ENCODE data around the gene GAB2. TPM values are rescaled to one million over a fixed set of nuclear protein-coding genes. Genes with fewer than 3 reads are reported as not detected.

The GAB2 gene
- polyA plus RNA-seq, 3 donors: 2.8 to 39.4 (median 4.4) TPM

DNA sequence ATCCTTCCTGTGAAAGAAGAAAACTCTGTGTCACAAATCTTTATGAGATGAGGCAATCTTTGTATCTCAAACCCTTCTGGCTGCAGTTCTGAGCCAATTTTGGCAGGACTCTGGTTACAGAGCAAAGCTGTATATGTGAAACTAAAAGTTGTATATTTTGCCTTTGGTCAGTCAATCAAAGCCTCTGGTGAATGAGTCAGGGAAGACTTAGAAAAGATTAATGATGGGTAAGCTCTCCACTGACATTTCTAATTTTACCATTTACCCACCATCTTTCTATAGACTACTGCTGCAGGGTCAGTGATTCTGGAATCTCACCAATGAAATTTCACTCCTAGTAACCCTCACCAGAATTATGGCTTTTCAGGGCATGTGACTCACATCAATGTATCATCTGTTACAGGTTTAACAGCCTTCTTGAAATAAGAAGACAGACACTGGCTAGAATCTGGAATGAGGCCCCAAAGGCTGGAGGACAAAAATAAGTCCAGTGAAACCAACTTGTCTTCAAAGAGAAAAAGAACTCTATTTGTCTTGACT lies 185.6 kb downstream of the GAB2 start:
- H3K4me1 ChIP-seq (ENCODE audit: control insufficient read depth in 1 of 2, insufficient read depth in 2 of 2, low read length in 2 of 2): peaks cover 8 to 9% of the 10 kb centered on the region in 2 donors
- H4K20me1 ChIP-seq (ENCODE audit: insufficient read depth, low read length): peaks cover 63% of the 10 kb centered on the region
- Mint-ChIP-seq H3K4me3 (no peak overlapping the region), H3K4me1 (peaks cover 37% of the 10 kb centered on the region), H3K36me3 (peaks cover 43 to 45% of the 10 kb centered on the region in 2 donors), H3K9me3 (no peaks in the 10 kb centered on the region), H3K27me3 (ENCODE audit: low read depth in 3 of 3) (no peaks in the 10 kb centered on the region), H3K27ac (no peak overlapping the region)
- H3K4me3 ChIP-seq (replicated peaks in 1 of 3; ENCODE audit: low read depth in 2 of 3, low read length in 3 of 3): no peak overlapping the region
- peaks cover 14% of the 10 kb centered on the region for H3K79me2 ChIP-seq (ENCODE audit: insufficient read depth, low read length)
- H3K27me3 ChIP-seq (ENCODE audit: control insufficient read depth in 2 of 2, insufficient read depth in 2 of 2, low read length in 2 of 2): no peaks in the 10 kb centered on the region
- H2AFZ ChIP-seq (ENCODE audit: insufficient read depth, low read depth, low read length, poor library complexity, severe bottlenecking): no peak overlapping the region
- peak overlapping the region in 1 of 2 donors; percentile 33 for H3K27ac ChIP-seq (ENCODE audit: low read depth in 1 of 2, low read length in 2 of 2)
- H3K9ac ChIP-seq (ENCODE audit: insufficient read depth, low read length, poor library complexity, severe bottlenecking): no peak overlapping the region
- intact Hi-C loops (cut with micrococcal nuclease): loop anchor here in 1 of 2 donors (5.0 kb wide), 1 partner anchor 330 kb away; no protein-coding TSS in a partner anchor
- no peak for DNase-seq
- H3K36me3 ChIP-seq (replicated peaks in 1 of 2; ENCODE audit: control insufficient read depth in 1 of 2, insufficient read depth in 2 of 2, low read length in 2 of 2): peaks cover 6 to 26% of the 10 kb centered on the region in 2 donors
- H3K4me2 ChIP-seq (replicated peaks; ENCODE audit: extremely low read depth, low read length, poor library complexity, severe bottlenecking): no peak overlapping the region
- H3K9me3 ChIP-seq (replicated peaks in 1 of 2; ENCODE audit: control insufficient read depth in 1 of 2, insufficient read depth in 1 of 2, low read length in 2 of 2): no peaks in the 10 kb centered on the region
- TF ChIP-seq, protein P1, sequence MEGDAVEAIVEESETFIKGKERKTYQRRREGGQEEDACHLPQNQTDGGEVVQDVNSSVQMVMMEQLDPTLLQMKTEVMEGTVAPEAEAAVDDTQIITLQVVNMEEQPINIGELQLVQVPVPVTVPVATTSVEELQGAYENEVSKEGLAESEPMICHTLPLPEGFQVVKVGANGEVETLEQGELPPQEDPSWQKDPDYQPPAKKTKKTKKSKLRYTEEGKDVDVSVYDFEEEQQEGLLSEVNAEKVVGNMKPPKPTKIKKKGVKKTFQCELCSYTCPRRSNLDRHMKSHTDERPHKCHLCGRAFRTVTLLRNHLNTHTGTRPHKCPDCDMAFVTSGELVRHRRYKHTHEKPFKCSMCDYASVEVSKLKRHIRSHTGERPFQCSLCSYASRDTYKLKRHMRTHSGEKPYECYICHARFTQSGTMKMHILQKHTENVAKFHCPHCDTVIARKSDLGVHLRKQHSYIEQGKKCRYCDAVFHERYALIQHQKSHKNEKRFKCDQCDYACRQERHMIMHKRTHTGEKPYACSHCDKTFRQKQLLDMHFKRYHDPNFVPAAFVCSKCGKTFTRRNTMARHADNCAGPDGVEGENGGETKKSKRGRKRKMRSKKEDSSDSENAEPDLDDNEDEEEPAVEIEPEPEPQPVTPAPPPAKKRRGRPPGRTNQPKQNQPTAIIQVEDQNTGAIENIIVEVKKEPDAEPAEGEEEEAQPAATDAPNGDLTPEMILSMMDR (IDR thresholded peaks at IDR 0.05): no peak

DNA sequence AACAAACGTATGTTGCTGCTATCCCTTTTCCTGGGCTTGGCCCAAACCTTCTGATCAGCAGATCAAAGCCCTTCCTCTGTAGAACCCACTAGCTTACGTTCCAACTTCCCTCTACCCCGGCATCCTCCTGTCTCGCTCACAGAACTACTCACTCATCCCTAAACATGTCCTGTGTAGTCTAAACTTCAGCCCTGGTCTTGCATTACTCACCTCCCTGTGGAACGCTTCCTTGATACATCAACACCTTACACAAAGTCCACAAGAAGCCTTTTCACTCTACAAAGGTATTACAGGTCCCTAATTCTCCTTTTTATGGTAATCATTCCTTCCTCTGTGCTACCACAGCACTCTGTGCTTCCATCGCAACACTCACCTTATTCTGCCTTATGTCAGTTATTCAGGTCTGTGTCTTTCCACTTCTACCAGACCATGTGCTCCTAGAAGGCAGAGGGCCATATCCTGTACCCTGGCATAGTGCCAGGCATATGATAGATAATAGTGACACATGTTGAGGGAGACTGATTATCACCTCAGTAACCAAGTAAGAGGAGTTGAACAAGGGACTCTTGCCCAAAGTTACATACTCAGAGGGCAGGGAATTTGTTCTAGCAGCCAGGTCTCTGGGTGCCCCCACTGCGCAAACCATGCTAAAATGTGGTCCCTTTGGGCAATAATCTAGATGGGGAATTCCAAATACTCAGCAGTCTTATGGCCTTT lies 187.3 kb downstream of the GAB2 start:
- peak overlapping the region in 5 of 7 donors; percentile 6 to 71 (median 63) for H3K27ac Mint-ChIP-seq
- peaks cover 8 to 9% of the 10 kb centered on the region in 2 donors for H3K4me1 ChIP-seq (ENCODE audit: control insufficient read depth in 1 of 2, insufficient read depth in 2 of 2, low read length in 2 of 2)
- no peaks in the 10 kb centered on the region for H3K27me3 Mint-ChIP-seq (ENCODE audit: low read depth in 3 of 3)
- peak overlapping the region in 1 of 2 donors; percentile 37 for H3K27ac ChIP-seq (ENCODE audit: low read depth in 1 of 2, low read length in 2 of 2)
- H3K36me3 Mint-ChIP-seq: peaks cover 46% of the 10 kb centered on the region in 2 donors
- no peaks in the 10 kb centered on the region for H3K9me3 ChIP-seq (replicated peaks in 1 of 2; ENCODE audit: control insufficient read depth in 1 of 2, insufficient read depth in 1 of 2, low read length in 2 of 2)
- H3K79me2 ChIP-seq (ENCODE audit: insufficient read depth, low read length): peaks cover 16% of the 10 kb centered on the region
- no peak overlapping the region for H3K4me2 ChIP-seq (replicated peaks; ENCODE audit: extremely low read depth, low read length, poor library complexity, severe bottlenecking)
- DNase-seq: peak in 2 of 3 donors; percentile 13 to 29
- H3K9ac ChIP-seq (ENCODE audit: insufficient read depth, low read length, poor library complexity, severe bottlenecking): no peak overlapping the region
- no peak overlapping the region for H3K4me3 ChIP-seq (replicated peaks in 1 of 3; ENCODE audit: low read depth in 2 of 3, low read length in 3 of 3)
- H3K27me3 ChIP-seq (ENCODE audit: control insufficient read depth in 2 of 2, insufficient read depth in 2 of 2, low read length in 2 of 2): no peaks in the 10 kb centered on the region
- H4K20me1 ChIP-seq (ENCODE audit: insufficient read depth, low read length): peaks cover 55% of the 10 kb centered on the region
- 25% methylated on average over 5 of the region's 7 CpGs for WGBS (ENCODE audit: insufficient coverage)
- no peak overlapping the region for H2AFZ ChIP-seq (ENCODE audit: insufficient read depth, low read depth, low read length, poor library complexity, severe bottlenecking)
- intact Hi-C loops (cut with micrococcal nuclease): loop anchor here in 1 of 2 donors (5.0 kb wide), 1 partner anchor 332 kb away; no protein-coding TSS in a partner anchor
- H3K9me3 Mint-ChIP-seq: no peaks in the 10 kb centered on the region
- TF ChIP-seq, protein P1 (IDR thresholded peaks at IDR 0.05): no peak
- peaks cover 19 to 41% of the 10 kb centered on the region in 2 donors for H3K36me3 ChIP-seq (replicated peaks in 1 of 2; ENCODE audit: control insufficient read depth in 1 of 2, insufficient read depth in 2 of 2, low read length in 2 of 2)
- H3K4me1 Mint-ChIP-seq: peaks cover 37% of the 10 kb centered on the region
- H3K4me3 Mint-ChIP-seq: no peak overlapping the region

All from CD14-positive monocyte (primary cell).